ENCODE measurements around the gene YES1.

GRCh38 chr18:815353-815752 is 3.3 kb upstream of the YES1 start:
- TF ChIP-seq CTCF (IDR thresholded peaks at IDR 0.05; ENCODE audit: low read length), result no peak
- no peak for TF ChIP-seq EZH2 (IDR thresholded peaks at IDR 0.05; ENCODE audit: borderline replicate concordance, low read length)
